GM21528 (cell line): ENCODE results near the gene GNG7.
A peak's percentile ranks its signal among the peaks of the same experiment; 100 is the strongest.
"Not testable (repeated sequence)": the region's sequence is repeated elsewhere in the genome, so short reads cannot be mapped to it uniquely, and the experiment has no call there.

Source experiments
- ATAC-seq: cut with Tn5 transposase; IDR thresholded peaks from one replicate; pipeline ENCODE4 v1.9.1; 2021; ENCODE audit warnings: mild to moderate bottlenecking, moderate library complexity; ENCODE audit not compliant: unreplicated experiment, low FRiP score

Gene GNG7

GRCh38 chr19:2558543-2558942, 144.0 kb downstream of the GNG7 start:
- no peak for ATAC-seq

DNA sequence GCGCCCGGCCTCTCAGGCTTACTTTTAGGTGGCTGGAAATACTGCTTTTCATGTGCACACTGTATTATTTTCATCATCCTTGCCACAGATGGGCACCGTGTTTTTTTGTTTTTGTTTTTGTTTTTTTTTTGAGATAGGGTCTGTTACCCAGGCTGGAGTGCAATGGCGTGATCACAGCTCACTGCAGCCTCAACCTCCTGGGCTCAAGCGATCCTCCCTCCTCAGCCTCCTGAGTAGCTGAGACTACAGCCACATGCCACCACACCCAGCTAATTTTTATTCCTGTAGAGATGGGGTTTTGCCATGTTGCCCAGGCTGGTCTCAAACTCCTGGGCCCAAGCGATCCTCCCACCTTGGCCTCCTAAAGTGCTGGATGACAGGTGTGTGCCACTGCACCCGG, 144.4 kb downstream of the GNG7 start:
- not testable (repeated sequence) for ATAC-seq

DNA sequence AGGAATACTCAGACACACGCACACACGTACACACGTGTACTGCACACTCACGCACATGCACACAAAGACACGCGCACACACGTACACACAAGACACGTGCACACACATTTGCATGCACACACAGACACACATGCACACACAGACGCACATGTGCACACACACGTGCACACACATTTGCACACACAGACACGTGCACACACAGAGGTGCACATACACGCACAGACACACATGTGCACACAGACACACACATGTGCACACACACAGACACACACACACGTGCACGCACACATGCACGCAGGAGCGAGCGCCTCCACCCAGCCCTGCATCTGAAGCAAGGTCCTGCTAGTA, 145.4 kb downstream of the GNG7 start:
- ATAC-seq, result no peak

GRCh38 chr19:2556221-2557092, 146.0 kb downstream of the GNG7 start:
- ATAC-seq, result no peak

DNA sequence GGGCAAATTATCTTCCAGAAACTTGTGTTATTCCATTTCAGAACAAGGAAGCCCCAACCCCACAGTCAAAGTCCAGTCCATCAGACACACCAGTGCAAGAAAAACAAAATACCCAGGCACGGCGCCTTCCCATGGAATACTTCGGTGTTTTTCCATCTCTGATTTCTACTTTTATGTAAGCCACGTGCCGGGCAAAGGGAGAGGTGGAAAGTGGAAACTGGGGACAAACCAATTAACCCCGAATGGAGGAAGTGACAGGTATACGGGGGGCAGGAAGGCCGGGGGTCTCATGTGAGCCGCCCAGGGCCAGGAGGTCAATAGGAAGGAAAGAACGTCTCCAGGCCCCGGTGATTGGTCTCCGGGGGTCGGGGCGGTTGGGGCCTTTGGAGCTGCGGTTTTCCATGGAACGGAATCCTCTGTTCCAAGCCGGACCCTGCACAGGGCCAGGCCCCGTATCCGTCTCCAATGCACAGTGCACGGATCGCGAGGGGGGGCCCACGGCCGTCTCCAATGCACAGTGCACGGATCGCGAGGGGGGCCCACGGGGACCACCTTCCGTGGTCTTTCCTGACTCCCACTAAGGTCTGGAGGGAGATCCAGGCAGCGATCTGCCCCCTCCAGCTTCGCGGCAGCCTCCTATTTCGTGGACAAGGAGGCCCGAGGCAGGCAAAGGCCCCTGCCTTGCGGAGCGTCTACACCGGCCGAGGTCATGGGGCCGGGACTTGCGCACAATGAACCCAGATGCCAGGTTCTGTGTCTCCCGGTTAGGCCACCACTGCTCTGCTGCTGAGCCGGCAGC, 146.9 kb downstream of the GNG7 start:
- no peak for ATAC-seq

- no peak for ATAC-seq
Measured at GRCh38 chr19:2554856-2555255, 147.6 kb downstream of the GNG7 start.

- ATAC-seq, result no peak
Measured at GRCh38 chr19:2553510-2553909, 149.0 kb downstream of the GNG7 start.

GRCh38 chr19:2552859-2553258, 149.6 kb downstream of the GNG7 start:
- peak; percentile 60 for ATAC-seq

- ATAC-seq, result no peak
Measured at GRCh38 chr19:2551864-2552185, 150.7 kb downstream of the GNG7 start.

GRCh38 chr19:2551172-2551863, 151.2 kb downstream of the GNG7 start:
- no peak for ATAC-seq

- no peak for ATAC-seq
Measured at GRCh38 chr19:2550431-2551171, 151.9 kb downstream of the GNG7 start.

DNA sequence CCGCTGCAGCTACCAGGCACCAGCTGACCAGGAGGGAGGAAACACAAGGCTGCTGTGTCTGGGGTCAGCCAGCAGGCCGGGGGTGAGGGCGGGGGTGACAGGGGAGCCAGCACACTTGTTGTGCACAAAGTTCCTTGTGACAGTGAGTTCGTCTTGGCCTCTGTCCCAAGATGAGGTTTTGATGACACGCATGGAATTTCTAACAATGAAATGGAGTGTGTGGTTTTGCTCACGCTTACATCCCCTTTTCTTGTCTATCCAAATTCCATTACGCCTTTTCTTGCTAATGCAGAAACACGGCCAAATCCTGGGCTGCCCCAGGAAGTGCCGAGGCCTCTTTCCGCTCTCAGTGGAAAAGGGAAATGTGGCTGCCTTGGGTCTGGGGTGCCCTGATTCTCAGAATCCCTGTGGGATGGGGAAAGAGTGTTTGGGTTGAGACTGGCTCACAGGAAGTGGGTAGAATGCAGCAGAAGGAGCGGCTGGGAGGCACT, 152.7 kb downstream of the GNG7 start:
- ATAC-seq, result no peak

DNA sequence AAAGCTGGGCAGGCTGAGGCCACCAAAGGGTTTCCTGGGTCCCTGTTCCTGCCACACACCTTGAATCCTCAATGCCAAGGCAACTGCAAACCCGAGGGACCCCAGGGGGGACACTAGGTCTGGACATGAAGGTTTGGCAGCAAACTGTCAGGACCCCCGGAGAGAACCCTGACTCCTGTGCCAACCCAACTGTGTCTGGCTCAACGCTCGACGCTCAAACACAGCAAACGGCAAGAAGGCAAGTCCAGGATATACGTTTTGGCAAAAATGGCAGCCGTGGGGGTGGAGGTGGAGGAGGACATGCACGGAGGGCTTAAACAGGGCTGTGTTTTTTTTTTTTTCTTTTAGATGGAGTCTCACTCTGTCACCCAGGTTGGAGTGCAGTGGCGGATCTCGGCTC, 153.5 kb downstream of the GNG7 start:
- ATAC-seq, result no peak

DNA sequence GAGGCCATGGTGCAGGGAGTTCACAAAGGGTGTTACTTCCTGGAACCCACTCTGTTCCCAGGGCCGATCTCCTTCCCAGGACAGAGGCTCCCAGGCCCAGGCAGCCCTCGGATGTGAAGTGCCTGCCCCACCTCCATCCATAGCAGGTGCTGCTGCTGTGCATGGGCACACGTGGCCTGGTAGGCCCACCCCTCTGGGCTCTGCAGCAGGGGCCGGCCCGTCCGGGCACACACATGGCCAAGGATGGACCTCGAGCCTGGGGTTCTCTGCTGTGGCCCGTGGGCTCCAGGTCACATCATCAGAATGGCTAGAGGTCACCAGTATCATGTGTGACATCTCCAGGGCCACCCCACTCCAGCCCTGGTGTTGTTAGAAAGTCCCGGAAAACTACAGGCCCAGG, 154.8 kb downstream of the GNG7 start:
- ATAC-seq, result no peak

DNA sequence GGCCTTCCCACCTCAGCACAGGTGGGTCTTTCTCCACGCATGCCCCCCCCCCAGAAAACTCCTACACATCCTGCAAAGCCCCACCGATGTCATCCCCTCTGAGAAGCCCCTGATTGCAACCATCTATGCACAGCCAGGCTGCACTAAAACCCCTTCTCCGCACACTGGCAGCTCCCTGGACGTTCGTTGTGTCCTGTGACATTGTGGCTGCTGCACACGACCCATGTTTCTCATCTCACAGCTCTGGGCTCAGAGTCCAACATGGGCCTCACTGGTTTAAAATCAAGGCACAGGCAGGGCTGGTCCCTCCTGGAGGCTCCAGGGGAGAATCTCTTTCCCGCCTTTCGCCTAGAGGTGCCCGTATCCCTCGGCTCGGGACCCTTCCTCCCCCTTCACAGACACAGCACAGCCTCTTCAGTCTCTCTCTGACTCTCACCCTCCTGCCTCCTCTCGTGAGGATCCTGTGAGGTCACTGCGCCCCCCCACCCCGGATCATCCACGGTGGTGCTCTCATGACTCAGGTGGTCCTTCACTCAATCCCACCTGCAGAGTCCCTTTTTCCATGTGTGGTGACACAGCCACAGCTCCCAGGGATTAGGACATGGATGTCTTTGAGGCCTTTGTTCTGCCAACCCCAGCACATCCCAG, 155.3 kb downstream of the GNG7 start:
- ATAC-seq, result no peak

- ATAC-seq, result no peak
Measured at GRCh38 chr19:2546128-2547032, 156.1 kb downstream of the GNG7 start.

DNA sequence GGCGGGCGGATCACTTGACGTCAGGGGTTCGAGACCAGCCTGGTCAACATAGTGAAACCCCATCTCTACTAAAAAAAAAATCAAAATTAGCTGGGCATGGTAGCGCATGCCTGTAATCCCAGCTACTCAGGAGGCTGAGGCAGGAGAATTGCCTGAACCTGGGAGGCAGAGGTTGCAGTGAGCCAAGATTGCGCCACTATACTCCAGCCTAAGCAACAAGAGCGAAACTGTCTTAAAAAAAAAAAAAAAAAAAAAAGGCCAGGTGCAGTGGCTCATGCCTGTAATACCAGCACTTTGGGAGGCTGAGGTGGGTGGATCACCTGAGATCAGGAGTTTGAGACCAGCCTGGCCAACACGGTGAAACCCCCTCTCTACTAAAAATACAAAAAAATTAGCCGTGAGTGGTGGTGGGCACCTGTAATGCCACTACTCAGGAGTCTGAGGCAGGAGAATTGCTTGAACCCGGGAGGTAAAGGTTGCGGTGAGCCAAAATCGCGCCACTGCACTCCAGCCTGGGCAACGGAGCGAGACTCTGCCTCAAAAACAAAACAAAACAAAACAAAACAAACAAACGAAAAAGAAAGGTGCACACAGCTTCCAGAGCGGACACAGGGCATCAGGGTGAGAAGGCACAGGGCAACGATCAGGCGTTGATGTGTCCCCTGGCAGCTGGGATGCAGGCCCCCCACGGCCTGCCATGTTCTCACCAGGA, 156.9 kb downstream of the GNG7 start:
- not testable (repeated sequence) for ATAC-seq
